Measurements from ENCODE around the gene YPEL3.
"Not testable (repeated sequence)": the region's sequence is repeated elsewhere in the genome, so short reads cannot be mapped to it uniquely, and the experiment has no call there.

The YPEL3 gene

DNA sequence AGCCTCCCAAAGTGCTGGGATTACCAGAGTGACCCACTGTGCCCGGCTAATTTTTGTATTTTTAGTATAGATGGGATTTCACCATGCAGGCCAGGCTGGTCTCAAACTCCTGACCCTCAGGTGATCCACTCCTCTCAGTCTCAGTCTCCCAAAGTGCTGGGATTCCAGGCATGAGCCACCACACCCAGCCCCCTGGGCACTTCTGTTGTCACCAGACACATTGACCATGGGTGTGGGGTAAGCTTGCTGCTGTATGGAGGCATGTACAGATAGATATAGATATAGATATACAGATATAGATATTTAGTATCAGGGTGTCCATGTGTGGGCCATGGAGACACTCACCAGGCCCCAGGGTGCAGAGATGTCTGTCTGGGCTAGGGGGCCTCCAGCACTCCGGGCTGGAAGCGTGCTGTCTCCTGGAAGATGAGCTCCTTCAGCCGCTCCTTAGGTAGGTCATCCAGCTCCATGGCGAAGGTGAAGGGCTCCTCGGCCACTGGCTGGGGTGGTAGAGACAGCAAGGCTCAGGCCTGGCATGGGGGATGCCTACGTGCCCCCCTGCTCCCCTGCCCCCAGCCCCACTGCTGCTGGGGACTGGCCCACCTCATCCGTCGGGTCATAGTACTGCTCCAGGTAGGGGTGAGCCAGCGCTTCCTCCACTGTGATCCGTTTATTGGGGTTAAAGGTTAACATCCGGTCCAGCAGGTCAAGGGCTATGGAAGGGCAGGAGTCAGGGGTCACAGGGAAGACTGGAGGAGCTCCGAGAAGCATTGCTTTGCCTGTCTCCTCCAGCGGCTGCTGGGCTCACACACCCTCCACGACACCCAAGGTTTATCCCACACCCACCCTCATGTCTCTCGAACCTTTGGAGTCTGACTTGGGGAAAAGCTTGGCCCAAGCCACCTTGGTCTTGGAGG lies 20.5 kb upstream of the YPEL3 start:
- no peak for DNase-seq

DNA sequence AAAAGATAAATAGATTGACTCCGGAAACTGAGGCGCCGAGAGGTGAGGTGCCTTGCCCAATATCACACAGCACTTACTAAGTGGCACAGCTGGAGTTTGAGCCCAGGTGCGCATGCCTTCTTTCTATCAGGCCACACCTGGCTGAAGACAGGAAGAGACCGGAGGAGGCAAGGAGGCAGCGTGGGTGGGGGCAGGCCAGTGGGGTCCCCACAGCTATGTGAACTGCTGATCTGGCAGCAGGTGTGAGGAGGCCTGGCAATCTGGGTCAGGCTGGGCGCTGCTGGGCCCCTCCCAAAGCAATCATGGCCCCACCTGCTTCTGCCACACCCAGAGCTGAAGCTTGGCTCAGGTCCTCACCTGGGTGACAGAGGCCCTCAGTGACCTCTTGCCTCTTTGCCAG lies 19.2 kb upstream of the YPEL3 start:
- no peak for DNase-seq

- DNase-seq = not testable (repeated sequence)
These were observed 18.8 kb upstream of the YPEL3 start for GRCh38 chr16:30114833-30115232.

GRCh38 chr16:30114411-30114810 lies 18.4 kb upstream of the YPEL3 start:
- DNase-seq = no peak

DNA sequence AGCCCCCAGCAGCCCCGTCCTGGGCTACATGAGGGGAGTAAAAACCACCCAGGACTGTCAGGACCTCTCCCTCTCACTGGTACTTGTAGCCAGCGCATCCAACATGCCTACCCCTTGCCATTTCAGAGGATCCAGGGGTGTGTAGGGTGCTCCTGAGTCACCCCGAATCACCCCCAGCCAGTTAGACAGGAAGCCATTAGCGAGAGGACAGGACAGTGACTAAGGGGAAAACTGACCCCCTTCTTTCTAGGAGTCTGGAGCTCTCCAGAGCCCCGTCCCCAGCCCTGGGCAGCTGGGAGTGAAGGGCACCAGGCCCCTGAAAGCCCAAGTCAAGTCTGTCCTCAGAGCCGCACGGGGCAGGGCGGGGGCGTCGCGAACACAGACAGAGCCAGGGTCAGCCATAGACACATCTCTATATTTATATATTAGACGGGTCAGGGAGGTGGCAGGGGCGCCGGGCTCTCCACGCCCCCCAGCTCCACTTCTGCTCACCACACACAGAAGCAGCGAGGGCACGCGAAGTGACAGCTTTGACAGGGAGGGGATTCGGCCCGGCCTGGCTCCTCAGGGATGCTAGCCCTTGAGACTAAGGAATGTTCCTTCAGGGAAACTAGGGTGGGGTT lies 17.8 kb upstream of the YPEL3 start:
- no peak for DNase-seq

DNA sequence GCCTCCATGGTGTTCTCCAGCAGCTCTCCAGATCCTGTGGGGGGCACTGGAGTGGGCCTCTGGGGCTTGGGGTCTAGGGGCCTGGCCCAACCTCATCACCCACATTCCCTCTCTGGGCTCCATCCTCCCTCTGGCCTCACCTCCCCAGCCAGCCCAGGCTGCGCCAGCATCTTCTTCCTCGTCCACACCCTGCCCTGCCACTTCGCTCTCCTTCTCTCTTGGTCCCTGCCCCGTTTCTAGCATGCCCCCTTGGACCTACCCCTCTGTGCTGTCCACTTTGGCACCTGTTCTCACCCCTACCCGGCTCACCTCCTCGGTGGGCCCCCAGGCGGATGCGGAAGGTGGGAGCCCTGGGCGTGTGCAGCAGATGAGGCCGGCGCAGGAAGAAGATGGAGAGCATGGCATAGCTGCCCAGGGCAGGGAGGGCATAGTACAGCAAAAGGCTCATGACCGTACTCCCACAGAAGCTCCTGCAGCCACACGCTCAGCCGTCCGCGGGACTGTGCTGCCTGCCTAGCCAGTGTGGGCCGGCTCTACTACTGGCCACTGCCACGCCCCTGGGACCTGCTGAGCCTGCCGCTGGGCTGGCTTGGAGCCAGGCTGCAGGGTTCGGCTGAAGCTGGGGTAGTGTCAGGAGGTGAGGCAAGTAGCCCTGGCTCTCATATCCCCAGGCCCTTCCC lies 17.2 kb upstream of the YPEL3 start, which contains the start of gene GDPD3:
TSS of gene GDPD3 (minus strand) at position 507 of the 680 bp plus-strand sequence. CDS start at position 448, 59 bp downstream.
- DNase-seq = no peak

DNA sequence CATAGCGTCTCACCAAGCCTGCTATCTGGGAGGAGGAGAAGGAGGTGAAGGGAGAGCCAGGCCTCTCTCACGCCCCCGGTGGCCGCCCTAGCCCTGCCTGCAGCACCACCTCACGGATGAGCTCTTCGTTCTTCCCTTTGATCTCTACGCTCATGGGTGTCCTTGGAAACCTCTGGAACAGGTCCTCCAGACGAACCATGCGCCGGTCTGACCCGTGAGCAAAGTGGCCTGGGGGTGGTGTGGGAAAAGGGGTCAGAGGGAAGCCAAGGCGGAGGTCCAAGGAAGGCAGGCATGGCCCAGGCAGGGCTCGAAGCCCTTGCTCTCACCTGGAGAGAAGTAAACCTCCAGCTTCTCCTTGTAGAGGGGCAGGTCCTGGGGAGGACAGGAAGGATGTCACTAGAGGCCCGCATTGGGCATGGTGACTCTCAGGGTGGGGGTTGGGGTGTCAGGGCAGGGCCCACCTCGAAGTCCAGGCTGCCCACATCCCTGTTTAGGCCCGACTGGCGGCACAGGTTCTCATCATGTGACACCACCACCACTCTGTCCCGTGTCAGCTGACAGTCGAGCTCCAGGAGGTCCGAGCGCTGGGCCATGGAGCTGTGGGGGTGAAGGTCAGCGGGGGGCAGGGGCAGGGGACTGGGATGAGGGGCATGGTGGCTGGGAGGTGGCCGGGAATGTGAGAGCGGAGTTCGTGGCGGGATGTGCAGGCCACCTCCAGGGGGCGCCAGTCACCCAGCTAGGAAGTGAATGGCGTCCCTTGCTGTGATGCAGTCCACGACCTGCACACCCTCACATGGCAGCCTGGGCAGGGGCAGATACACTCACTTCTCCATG lies 16.4 kb upstream of the YPEL3 start:
- DNase-seq = peak; percentile 18 to 46

DNA sequence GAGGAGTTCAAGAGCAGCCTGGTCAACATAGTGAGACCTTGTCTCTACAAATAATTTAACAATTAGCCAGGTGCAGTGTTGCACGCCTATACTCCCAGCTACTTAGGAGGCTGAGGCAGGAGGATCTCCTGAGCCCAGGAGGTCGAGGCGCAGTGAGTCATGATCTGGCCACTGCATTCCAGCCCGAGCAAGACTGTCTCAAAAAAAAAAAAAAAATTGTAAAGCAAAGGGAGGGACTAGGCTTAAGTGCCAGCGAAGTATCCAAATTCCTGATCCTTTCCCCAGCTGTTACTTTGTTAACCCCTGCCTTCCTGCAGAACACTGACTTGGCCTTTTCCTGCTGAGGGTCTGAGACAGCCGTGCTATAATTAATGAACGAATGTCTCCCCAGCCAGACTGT lies 14.6 kb upstream of the YPEL3 start:
- no peak for DNase-seq

GRCh38 chr16:30108059-30108850 lies 12.2 kb upstream of the YPEL3 start:
- no peak for DNase-seq

- no peak for DNase-seq
These were observed 8.5 kb upstream of the YPEL3 start for GRCh38 chr16:30104492-30104891.

DNA sequence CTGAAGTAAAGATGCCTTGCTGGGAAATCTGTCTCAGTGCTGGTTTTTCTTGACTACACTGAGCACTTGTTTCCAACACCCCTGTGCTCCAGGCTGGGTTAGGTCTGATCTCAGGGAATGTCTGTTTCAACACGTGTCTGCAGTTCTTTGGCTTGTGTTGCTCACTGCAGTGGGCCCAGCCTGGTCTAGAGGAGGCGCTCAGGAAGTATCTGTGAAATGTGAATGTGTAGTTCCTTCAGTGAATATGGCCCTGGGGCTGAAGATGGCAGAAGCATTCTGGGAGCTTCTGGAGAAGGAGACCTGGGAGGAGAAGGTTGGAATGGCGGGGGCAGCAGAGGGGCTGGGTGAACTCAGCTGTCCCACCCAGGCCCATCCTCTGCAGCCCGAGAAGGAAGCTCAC lies 8.1 kb upstream of the YPEL3 start:
- no peak for DNase-seq

DNA sequence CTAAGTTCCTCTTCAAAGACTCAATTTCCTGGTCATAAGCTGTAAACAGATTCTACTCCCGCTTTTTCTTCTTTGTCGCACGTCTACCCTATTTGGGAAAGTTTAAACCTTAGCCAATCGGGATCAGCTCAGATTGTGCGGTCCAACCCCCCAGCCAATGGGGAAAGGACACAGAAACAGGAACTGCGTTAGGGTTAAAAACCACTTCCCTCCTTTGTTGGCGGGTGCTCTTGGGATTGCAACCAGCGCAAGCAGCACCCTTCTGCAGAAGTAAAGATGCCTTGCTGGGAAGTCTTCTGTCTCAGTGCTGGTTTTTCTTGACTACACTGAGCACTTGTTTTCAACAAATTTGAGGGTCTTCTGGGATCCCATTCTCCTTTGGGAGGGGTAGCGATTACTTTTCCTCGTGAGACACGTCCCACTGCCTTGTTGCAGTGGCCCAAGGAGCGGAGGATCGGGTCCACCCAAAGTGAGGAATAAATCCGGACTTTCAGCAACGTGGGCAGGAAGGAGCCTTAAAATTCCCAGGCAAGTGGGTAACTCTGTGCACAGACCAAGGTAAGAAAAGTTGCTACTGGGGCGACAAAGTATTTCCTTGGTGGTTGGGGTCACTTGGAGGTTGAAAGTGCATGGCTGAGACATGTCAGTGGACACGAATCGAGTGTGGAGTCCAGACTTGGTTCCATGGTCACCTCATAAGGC lies 1.0 kb upstream of the YPEL3 start:
- peak; percentile 54 to 68 for DNase-seq

DNA sequence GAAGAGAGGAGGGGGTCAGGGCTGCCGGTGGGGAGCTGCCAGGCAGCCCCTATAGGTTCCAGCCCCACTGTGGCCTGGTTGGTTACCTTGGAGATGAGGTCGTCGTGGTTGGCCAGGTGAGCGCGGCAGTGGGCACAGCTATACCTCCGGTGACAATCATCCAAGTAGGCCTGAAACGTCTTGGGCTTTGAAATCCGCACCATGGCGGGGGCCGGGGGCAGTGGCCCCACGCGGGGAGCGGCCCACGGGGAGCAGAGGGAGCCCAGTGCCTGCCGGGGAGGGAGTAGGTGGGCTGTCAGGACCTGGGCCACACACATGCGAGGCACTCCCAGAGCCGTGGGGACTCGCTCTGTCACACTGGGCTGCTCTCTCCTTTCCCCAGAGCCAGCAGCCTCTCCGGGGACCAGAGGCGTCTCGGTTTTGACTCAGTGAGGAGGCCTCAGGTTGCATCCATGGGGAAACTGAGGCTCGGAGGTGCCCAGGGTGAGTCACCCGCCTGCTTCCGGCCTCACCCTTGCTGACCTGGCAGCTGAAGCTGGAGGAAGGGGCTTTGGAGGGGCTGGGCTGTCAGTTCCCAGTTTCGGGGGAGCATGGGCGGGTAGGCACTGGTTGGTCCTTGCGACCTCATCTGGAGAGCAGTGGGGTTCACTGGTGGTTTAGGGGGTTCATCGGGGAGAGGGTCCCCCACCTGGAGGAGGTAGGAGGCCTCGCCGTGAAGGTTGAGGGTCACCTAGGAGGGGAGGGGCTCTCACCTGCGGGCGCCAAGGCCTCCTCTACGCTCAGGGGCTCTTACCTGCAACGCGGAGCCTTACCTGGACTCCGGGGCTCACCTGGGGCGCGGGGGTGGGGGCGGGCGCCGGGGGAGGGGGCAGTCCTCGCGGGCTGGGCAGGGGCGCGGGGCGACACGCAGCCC lies 591 bp downstream of the YPEL3 start:
- no peak for DNase-seq

DNA sequence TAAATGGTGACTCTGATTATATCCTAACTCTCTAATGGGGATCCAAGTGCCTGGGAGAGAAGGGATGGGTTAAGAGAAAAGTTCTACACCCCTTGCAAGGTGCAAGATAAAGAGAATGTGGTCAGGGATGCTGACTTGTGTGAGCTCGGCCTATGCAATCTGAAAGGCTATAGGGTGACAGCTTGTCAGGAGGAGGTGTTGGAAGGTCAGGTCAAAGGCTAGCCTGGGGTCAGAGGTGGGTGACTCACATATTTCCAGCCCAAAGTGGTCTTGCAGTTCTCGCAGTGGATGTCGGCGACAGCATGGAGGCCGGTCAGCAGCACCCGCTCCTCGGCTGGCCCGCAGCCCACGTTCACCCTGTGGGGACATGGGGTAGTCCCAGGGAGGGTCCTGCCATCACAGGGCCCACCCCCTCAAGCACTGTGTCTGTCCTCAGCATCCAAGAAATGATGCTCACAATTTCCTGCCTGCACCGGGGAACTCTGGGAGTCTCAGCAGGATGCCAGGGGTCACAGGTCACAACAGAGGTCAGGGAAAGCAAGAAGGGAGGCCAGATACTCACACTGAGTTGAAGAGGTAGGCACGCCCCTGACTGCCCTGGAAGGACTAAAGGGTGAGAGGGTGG lies 1.4 kb downstream of the YPEL3 start:
- DNase-seq = no peak

- peak; percentile 98 for DNase-seq
These were observed 3.5 kb downstream of the YPEL3 start for GRCh38 chr16:30092373-30093010.

DNA sequence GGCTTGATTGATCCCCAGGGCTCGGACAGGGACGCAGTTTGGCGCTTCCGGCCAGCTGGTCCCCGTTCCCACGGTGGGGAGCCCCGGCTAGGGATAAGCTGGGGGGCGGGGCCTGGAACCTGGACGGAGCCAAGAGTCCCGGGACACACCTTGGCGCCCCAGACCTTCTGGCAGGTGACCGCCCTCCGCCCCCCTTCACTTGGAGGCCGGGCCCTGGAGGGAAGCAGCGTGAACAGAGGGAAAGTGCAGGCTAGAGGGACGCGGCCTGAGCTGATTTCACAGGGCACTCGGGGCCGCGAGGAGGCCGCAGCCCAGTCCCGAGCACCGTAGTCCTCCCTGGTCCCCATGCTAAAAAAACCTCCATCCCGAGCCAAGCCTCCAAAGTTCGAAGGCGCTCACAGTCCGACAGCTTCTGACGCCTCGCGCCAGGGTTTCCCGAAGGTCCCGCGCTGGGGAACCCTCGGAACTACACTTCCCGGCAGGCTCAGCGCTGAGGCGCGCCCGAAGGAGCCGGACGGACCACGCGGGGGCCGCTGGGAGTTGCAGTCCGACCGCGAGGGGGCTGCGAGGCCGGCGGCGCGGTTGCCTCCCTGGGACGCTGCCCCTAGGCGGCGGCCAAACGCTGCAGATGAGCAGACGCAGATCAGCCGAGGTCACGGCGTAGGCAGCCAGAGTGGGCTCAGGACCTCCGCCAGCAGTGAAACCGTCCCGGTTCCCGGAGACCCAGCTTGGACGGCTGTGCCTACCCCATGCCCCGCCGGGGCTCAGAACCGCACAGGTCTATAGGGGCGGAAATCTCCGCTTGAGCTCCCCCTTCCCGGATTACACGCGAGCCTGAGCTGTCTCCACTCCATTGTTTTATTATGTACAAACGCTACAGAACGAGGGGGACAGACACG lies 4.3 kb downstream of the YPEL3 start, which contains the start of gene TBX6:
TSS of gene TBX6 (minus strand) at position 451 of the 899 bp plus-strand sequence. CDS start 731 bp downstream, outside the sequence.
- DNase-seq = peak; percentile 94 to 97

DNA sequence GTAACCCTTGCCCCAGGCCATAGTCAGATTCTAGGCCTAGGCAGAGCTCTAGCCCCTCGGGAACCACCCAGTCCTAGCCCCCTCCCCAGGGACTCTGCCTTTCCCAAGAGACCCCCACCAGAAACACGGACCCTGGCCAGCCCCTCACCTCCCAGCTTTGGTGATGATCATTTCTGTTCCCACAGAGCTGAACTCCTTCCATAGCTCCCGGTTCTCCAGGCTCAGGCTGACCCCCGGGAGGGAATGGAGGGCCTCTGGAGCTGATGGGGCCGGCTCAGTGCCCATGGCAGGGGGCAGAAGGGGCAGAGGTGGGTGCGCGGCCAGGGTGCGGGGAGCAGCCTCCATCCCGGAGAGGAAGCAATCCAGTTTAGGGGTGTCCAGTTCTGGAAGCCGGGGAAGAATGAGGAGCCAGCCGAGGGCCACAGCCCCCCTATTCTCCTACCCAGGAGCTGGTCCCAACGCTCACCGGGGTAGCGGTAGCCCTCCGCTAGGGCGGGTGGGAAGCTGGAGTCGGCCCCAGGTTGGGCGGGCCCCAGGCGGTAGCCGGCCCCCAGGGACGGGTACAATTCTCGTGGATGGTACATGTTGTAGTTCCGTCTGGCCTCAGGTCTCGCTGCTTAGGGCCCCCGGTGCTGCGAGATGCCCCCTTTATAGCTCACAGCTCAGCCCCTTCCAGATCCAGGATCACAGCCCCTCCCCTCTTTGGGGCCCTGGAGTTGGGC lies 5.2 kb downstream of the YPEL3 start:
- no peak for DNase-seq
